BE2C (cell line): Measurements from ENCODE around the gene MTF1.
A peak's percentile ranks its signal among the peaks of the same experiment; 100 is the strongest.

Experiments used
- DNase-seq: peaks from one replicate; pipeline ENCODE4 v3.0.0-alpha.2; 2020
- H3K27me3 ChIP-seq: fragments of 250-450 bp; sonication (Bioruptor Pico); 2 replicates; pipeline ENCODE4 v1.5.1; 2020; ENCODE audit warnings: mild to moderate bottlenecking
- H3K36me3 ChIP-seq: fragments of 250-450 bp; sonication (Bioruptor Pico); 2 replicates; pipeline ENCODE4 v1.5.1; 2020; ENCODE audit warnings: mild to moderate bottlenecking
- H3K4me1 ChIP-seq: fragments of 250-450 bp; sonication (Bioruptor Pico); 2 replicates; pipeline ENCODE4 v1.5.1; 2020
- H3K4me3 ChIP-seq: 2 replicates; pipeline ENCODE4 v1.5.1; 2011; ENCODE audit warnings: low read depth, low read length
- H3K9me3 ChIP-seq: fragments of 250-450 bp; sonication (Bioruptor Pico); 2 replicates; pipeline ENCODE4 v1.5.1; 2020
- TF ChIP-seq, protein P1 (sequence below): IDR thresholded peaks from 2 replicates; pipeline ENCODE4 v1.5.1; 2012; ENCODE audit warnings: mild to moderate bottlenecking, low read depth, low read length

MTF1 gene

GRCh38 chr1:37884145-37884544 lies 24.8 kb upstream of the MTF1 start:
- Histone ChIP-seq H3K4me1 (no peaks in the 10 kb centered on the region), H3K36me3 (peaks cover 3% of the 10 kb centered on the region; the same call in 1 of the 2 replicates), H3K27me3 (no peaks in the 10 kb centered on the region), H3K4me3 (no peak overlapping the region), H3K9me3 (no peaks in the 10 kb centered on the region)
- TF ChIP-seq, protein P1, sequence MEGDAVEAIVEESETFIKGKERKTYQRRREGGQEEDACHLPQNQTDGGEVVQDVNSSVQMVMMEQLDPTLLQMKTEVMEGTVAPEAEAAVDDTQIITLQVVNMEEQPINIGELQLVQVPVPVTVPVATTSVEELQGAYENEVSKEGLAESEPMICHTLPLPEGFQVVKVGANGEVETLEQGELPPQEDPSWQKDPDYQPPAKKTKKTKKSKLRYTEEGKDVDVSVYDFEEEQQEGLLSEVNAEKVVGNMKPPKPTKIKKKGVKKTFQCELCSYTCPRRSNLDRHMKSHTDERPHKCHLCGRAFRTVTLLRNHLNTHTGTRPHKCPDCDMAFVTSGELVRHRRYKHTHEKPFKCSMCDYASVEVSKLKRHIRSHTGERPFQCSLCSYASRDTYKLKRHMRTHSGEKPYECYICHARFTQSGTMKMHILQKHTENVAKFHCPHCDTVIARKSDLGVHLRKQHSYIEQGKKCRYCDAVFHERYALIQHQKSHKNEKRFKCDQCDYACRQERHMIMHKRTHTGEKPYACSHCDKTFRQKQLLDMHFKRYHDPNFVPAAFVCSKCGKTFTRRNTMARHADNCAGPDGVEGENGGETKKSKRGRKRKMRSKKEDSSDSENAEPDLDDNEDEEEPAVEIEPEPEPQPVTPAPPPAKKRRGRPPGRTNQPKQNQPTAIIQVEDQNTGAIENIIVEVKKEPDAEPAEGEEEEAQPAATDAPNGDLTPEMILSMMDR: no peak
- DNase-seq: no peak

DNA sequence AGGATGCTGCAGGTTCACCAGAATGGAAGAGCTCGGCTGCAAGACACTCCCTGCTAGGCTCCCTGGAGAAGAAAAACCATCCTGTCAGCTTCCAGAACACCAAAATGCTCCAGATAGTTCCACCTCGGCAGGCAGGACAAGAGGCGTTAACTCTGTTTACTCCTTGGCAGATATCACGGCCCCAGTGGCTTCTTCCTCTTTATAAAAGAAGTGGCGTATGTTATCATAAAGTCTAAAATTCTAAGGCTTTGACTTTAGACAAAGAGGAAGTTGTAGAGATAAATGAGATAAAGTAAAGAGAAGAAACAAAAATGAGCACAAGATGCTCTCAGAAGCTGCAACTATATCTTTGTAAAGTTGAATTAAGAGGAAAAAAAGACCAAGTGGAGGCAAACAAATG lies 24.3 kb upstream of the MTF1 start:
- DNase-seq: no peak
- TF ChIP-seq, protein P1: no peak
- no peaks in the 10 kb centered on the region for H3K27me3 ChIP-seq
- H3K36me3 ChIP-seq: peaks cover 3% of the 10 kb centered on the region; the same call in 1 of the 2 replicates
- H3K4me1 ChIP-seq: no peaks in the 10 kb centered on the region
- H3K9me3 ChIP-seq: no peaks in the 10 kb centered on the region
- no peak overlapping the region for H3K4me3 ChIP-seq

- no peaks in the 10 kb centered on the region for H3K9me3 ChIP-seq
- no peaks in the 10 kb centered on the region for H3K27me3 ChIP-seq
- no peaks in the 10 kb centered on the region for H3K4me1 ChIP-seq
- TF ChIP-seq, protein P1: no peak
- no peak overlapping the region for H3K4me3 ChIP-seq
- H3K36me3 ChIP-seq: no peaks in the 10 kb centered on the region
- DNase-seq: no peak
These were observed 20.5 kb upstream of the MTF1 start for GRCh38 chr1:37879865-37880264.

DNA sequence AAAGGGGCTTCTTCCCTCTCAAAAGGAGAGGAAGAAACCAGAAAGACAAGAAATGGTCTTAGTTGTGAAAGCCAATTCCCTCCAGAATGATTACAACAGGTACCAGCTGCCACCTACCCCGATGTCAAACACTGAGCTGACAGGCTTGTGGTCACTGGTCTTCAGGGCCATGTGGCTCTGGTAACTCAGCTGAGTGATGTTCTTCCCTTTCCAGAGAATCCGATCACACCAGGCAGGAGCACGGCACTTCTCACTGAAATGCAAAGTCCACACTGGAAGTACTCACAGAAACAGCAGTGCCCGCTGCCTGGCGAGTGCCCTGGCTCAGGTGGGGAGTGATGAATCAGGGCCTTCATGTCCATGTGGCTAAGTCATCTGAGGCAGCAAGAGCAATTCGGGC lies 18.7 kb upstream of the MTF1 start:
- no peaks in the 10 kb centered on the region for H3K36me3 ChIP-seq
- DNase-seq: no peak
- TF ChIP-seq, protein P1: no peak
- H3K9me3 ChIP-seq: no peaks in the 10 kb centered on the region
- H3K4me1 ChIP-seq: no peaks in the 10 kb centered on the region
- no peaks in the 10 kb centered on the region for H3K27me3 ChIP-seq
- H3K4me3 ChIP-seq: no peak overlapping the region

DNA sequence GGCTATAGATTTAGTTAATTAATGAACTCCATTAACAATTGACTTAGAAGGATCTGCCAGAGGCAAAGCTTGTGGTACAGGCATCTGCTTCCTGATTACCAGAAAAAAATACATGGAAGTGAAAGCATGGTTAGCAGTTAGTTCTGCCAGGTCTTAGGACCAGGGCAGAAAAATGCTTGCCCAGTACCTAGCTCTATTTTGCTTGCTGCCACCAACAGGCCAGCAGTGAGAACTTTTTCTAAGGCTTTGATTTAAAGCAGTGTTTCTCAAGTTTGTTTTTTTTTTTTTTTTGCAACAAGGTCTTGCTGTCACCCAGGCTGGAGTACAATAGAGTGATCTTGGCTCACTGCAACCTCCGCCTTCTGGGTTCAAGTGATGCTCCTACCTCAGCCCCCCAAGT lies 16.4 kb upstream of the MTF1 start:
- peaks cover 3% of the 10 kb centered on the region; the same call in 1 of the 2 replicates for H3K36me3 ChIP-seq
- H3K4me3 ChIP-seq: no peak overlapping the region
- DNase-seq: no peak
- TF ChIP-seq, protein P1: peak; percentile 18; the same call in 1 of the 2 replicates
- H3K9me3 ChIP-seq: no peaks in the 10 kb centered on the region
- H3K4me1 ChIP-seq: no peaks in the 10 kb centered on the region
- H3K27me3 ChIP-seq: no peaks in the 10 kb centered on the region

GRCh38 chr1:37872692-37873091 lies 13.3 kb upstream of the MTF1 start:
- peaks cover 3% of the 10 kb centered on the region; the same call in 1 of the 2 replicates for H3K36me3 ChIP-seq
- H3K4me1 ChIP-seq: no peaks in the 10 kb centered on the region
- H3K27me3 ChIP-seq: no peaks in the 10 kb centered on the region
- DNase-seq: no peak
- TF ChIP-seq, protein P1: no peak
- no peak overlapping the region for H3K4me3 ChIP-seq
- no peaks in the 10 kb centered on the region for H3K9me3 ChIP-seq
